IPS DF 19.7 (cell line): Measurements from ENCODE around the gene NKX1-2.
"Not testable (repeated sequence)": the region's sequence is repeated elsewhere in the genome, so short reads cannot be mapped to it uniquely, and the experiment has no call there.

Source experiments
- DNase-seq: peaks from one replicate; pipeline ENCODE4 v3.0.0-alpha.2; 2013; ENCODE audit warnings: low read depth, low spot score

The NKX1-2 gene

GRCh38 chr10:124451276-124451675, 1.4 kb upstream of the NKX1-2 start:
- DNase-seq, result no peak

GRCh38 chr10:124450783-124451057, 885 bp upstream of the NKX1-2 start:
- DNase-seq, result no peak

GRCh38 chr10:124449170-124450011, 444 bp downstream of the NKX1-2 start:
- no peak for DNase-seq

- DNase-seq, result no peak
Measured at GRCh38 chr10:124448696-124449169, 1.1 kb downstream of the NKX1-2 start.

GRCh38 chr10:124447751-124448466, 1.9 kb downstream of the NKX1-2 start:
- DNase-seq, result no peak

- DNase-seq, result no peak
Measured at GRCh38 chr10:124446830-124447750, 2.7 kb downstream of the NKX1-2 start.

GRCh38 chr10:124441694-124442093, 8.1 kb downstream of the NKX1-2 start:
- DNase-seq, result not testable (repeated sequence)

GRCh38 chr10:124436191-124436638, 13.6 kb downstream of the NKX1-2 start:
- DNase-seq, result no peak

GRCh38 chr10:124435683-124436082, 14.2 kb downstream of the NKX1-2 start:
- not testable (repeated sequence) for DNase-seq

GRCh38 chr10:124433461-124433860, 16.4 kb downstream of the NKX1-2 start:
- no peak for DNase-seq

- no peak for DNase-seq
Measured at GRCh38 chr10:124430077-124430476, 19.8 kb downstream of the NKX1-2 start.

GRCh38 chr10:124429576-124429975, 20.3 kb downstream of the NKX1-2 start:
- DNase-seq, result no peak

GRCh38 chr10:124428207-124428777, 21.5 kb downstream of the NKX1-2 start:
- no peak for DNase-seq

GRCh38 chr10:124425227-124425962, 24.4 kb downstream of the NKX1-2 start:
- no peak for DNase-seq

GRCh38 chr10:124423813-124424212, 26.0 kb downstream of the NKX1-2 start:
- no peak for DNase-seq

- no peak for DNase-seq
Measured at GRCh38 chr10:124422742-124423141, 27.1 kb downstream of the NKX1-2 start.

GRCh38 chr10:124420254-124420653, 29.6 kb downstream of the NKX1-2 start:
- no peak for DNase-seq

- DNase-seq, result no peak
Measured at GRCh38 chr10:124419635-124420034, 30.2 kb downstream of the NKX1-2 start.

GRCh38 chr10:124418726-124419501, 30.9 kb downstream of the NKX1-2 start, which contains the start of gene OAT:
Gene OAT, minus strand, starts transcription at chr10:124418923. Its CDS starts 6,752 bp downstream, at chr10:124412171.
- peak; percentile 92 for DNase-seq
